ENCODE measurements around the gene RGP1.

The RGP1 gene

GRCh38 chr9:35743880-35744518 is 5.1 kb upstream of the RGP1 start:
- no peak for DNase-seq (ENCODE audit: low read depth)

GRCh38 chr9:35745569-35745968 is 3.5 kb upstream of the RGP1 start:
- DNase-seq (ENCODE audit: low read depth) = no peak

DNA sequence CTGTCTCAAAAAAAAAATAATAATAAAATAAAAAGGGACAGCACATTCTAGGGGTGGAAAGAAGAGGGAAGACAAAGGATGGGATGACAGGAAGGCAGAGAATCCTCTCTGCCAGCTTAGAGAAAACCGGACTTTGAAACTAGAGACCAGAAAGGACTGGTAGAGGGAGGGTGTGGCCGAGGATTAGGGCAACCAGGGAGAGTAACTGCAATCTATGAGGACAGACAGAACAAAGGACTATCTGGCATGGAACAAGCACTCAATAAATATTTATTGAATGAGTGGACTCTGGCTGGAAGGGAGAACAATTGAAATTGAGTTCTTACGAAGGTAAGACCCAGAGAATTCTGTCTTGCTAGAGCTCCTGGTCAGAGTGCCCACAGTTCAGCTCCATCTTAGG is 2.5 kb upstream of the RGP1 start:
- no peak for DNase-seq (ENCODE audit: low read depth)

DNA sequence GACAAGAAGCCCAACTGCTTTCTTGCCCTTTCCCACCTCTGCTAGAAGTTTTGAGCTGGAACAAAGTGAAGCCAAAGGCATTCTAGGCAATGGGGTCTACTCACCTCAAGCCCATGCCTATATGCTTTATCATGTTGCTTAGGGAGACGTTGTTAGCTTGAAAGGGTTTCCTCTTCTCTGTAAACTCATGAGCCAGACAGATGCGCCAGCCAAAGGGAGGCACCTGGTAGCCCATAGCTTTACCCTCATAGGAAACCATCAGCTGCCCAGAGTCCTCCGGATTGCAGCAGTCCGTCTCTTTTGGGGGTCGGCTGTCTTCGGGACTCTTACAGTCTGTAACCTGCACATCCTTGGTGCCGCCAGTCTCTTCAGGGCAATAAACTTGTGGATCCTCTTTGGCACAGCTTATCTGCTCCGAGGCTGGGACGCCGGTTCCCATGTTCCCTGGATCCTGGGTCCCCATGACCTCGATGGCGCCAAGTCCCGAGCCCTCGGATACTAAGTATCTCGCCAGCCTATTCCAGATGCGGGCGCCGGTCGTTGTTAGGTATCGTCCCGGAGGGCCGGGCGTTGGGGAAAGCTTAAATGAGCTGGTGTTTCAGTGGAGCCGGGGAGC is 737 bp upstream of the RGP1 start:
- no peak for DNase-seq (ENCODE audit: low read depth)

DNA sequence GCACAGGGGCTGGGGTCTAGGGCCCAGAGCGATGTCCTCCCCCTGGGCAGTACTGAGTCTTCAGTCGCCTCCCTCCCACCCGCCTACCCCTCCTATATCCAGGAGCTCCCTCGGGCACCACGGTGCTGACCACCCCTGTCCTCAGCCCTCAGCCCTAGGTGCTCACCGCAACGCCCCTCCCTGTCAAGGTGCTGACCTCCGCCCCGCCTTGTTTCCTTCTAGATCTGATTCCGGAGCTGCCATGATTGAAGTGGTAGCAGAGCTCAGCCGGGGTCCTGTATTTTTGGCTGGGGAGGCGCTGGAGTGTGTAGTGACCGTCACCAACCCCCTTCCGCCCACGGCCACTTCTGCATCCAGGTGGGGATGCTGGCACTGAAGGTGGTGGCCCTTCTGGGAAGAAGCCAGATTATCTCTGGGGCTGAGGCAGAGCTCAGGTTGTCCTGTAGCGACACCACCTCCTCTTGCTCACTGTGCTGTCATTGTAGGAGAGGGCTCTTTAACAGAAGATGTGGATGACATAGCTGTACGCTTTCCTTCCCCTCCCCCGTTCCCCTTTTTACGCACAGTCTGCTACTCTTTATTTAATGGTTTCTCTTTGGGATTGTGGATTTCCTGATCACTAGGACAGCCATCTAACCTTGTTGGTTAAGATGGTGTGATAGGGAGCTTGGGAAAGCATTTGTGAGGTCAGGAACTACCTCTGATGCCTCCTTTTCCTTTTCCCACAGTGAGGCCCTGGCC is 598 bp downstream of the RGP1 start:
- no peak for DNase-seq (ENCODE audit: low read depth)

- DNase-seq (ENCODE audit: low read depth) = no peak
These were observed 1.1 kb downstream of the RGP1 start for GRCh38 chr9:35750256-35750531.

GRCh38 chr9:35753466-35753865 is 4.4 kb downstream of the RGP1 start:
- no peak for DNase-seq (ENCODE audit: low read depth)

- no peak for DNase-seq (ENCODE audit: low read depth)
These were observed 5.2 kb downstream of the RGP1 start, which contains the start of gene MSMP for GRCh38 chr9:35754264-35754663. TSS of gene MSMP (minus strand) at chr9:35754276. CDS start at chr9:35754129, 147 bp downstream.

GRCh38 chr9:35755071-35755470 is 6.0 kb downstream of the RGP1 start:
- DNase-seq (ENCODE audit: low read depth) = no peak

DNA sequence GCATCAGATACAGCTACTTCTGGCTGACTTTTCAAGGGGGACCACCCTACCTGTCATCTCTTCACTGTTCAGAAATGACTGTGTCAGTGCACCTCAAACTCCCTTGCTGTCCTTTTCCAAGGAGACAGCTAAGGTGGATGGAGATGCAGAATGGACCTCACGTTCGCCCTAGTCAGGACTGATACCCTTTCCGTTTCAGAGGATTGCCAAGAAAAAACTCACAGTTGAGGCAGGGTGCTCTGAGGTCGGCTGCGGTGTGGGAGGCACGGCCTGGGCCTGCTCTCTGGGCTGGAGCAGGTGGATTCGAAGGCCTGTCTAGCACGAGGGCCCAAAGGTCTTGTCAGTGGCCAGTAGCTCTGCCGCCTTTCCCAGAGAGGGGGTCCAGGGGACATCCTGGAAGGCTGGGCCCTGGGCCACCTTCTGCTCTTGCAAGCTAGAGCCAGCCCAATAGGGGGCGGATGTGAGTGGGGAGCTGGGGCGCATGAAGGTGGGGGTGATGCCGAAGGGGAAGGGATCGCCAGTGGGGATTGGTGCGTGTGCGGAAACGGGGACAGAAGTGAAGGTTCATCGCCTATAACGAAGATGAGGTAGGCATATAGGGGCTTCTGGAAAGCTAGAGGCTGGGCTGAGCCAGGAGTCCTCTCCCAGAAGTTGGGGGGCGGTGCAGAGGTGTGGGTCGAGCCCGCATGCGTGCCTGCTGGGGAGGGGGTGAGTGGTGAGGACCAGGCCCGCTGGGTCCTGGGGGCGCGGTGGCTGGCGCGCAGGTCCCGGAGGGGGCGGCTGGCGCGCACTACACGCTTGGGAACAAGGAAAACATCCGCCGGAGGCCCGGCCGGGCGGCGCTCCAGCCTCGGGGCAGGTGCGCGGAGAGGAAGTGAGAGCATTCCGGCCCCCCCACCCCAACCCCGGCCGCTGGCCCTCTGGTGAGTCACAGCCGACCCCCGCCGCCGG is 7.5 kb downstream of the RGP1 start:
- DNase-seq (ENCODE audit: low read depth) = no peak

DNA sequence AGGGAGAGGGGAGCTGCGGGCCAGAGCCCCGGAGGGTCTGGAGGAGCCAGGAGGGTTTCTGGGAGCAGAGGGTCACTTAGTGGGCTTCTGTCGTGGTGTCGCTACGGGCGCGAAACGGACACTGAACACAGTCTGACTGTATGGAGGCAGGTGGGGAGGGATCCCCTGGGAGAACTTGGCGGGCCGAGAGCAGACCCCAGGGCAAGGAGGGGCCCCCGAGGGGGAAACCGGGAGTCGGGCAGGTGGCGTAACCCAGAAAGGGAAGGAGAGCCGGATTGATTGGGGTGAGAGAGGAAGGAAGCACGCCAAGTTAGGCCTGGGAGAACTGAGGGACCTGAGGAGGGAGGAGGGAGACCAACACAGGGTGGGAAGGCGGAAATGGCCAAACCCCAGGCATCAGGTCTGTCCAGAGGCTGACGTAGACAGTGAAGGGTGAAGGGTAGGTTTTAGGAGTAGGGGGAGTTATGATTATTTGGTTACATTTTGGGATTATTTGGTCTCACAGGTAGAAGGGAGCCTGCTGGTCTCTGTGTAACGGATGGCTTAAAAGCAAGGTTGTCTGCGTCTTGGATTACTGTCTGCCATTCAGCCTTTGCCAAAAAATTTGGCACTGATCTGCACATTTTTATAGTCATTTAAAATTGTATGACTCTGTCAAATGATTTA is 8.3 kb downstream of the RGP1 start:
- no peak for DNase-seq (ENCODE audit: low read depth)

DNA sequence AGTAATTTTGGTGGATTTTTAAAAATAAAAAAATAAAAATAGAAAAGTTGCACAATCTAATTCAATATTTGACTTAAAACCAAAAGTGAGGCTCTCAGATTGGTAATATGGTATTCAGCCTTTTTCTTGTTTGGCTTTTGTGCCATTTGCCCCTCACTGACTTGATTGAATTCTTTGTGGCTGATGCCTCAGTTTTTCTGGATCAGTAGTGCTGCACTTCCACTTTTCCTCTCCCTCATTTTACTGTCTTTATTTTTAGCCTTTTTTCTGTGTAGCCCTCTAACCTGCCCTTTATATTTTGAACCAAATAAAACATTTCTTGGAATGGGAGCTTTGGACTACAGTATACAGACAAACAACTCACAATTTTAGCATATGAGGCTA is 8.8 kb downstream of the RGP1 start:
- no peak for DNase-seq (ENCODE audit: low read depth)

GRCh38 chr9:35758475-35759050 is 9.5 kb downstream of the RGP1 start:
- no peak for DNase-seq (ENCODE audit: low read depth)

DNA sequence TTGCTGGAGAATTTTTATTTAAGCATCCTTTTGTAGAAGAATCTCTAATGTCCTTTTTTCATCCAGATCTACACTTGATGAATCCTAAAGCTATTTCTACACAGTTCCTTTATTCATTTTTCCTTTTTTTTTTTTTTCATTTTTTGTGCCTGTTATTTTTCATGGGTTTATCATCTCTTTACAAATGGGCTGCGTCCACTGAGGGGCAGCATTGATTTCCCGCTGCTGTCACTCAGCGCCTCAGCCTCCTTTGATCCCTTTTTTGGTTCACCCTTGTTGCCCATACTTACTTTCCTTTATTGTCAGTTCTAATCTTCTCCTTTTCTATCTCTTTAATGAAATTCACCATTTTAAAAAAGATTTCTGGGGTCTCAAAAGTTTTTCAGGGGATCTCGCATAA is 10.7 kb downstream of the RGP1 start:
- no peak for DNase-seq (ENCODE audit: low read depth)

DNA sequence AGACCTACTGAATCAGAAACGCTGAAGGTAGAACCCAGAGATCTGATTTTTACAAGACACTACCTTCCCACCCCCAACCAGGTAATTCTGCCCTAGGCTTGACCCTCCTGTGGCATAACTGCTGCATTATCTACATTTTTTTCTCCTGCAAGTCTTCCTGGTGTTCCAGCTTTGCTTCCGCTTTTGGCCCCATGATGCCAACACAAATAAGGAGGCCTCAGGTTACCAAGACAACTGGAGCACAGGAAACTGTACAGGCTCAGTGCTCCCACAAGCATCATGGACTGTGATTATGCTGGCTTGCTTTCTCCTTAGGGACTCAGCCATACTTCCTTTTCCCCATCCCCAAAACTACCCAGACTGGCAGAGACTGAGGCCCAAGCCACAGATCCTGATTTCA is 11.6 kb downstream of the RGP1 start:
- DNase-seq (ENCODE audit: low read depth) = peak; percentile 41

DNA sequence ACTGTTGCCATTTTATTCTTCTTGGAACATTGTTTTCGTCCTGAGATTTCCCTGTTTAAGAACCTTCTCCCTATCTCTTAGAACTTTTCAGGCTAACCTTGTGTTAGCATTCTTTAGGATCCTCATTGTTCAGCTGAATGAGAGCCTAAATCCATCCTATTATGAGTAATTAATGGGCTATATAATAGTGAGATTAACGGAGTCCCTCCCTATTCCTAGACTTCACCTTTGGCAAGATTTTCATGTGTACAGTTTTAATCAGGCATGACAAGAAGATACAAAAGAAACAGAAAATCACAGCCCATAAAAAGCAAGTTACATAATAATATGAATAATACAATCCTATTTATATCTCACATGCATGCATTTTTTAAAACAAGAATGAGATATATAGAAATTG is 14.1 kb downstream of the RGP1 start:
- DNase-seq (ENCODE audit: low read depth) = no peak

- DNase-seq (ENCODE audit: low read depth) = no peak
These were observed 14.7 kb downstream of the RGP1 start for GRCh38 chr9:35763803-35764202.

DNA sequence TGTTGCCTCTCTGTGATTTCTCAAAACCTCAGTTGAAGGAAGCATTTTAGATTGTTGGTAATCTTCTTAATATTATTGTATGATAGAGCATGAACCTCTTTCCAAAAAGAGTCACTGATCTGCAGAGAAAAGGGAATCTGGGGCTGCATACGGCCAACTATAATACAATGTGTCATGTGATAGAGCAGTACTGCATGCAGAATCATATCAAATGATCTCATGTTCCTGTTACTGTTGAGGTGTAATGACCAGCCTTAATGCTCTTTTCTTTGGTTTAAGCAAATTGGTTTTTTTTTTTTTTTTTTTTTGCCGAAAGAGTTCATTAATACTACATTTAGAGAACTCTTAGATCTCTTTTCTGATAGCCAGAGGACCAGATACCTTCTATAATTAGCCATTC is 17.9 kb downstream of the RGP1 start:
- DNase-seq (ENCODE audit: low read depth) = no peak

GRCh38 chr9:35767458-35767857 is 18.4 kb downstream of the RGP1 start:
- no peak for DNase-seq (ENCODE audit: low read depth)

- no peak for DNase-seq (ENCODE audit: low read depth)
These were observed 20.7 kb downstream of the RGP1 start for GRCh38 chr9:35769763-35770162.

- no peak for DNase-seq (ENCODE audit: low read depth)
These were observed 22.0 kb downstream of the RGP1 start for GRCh38 chr9:35771075-35771433.

DNA sequence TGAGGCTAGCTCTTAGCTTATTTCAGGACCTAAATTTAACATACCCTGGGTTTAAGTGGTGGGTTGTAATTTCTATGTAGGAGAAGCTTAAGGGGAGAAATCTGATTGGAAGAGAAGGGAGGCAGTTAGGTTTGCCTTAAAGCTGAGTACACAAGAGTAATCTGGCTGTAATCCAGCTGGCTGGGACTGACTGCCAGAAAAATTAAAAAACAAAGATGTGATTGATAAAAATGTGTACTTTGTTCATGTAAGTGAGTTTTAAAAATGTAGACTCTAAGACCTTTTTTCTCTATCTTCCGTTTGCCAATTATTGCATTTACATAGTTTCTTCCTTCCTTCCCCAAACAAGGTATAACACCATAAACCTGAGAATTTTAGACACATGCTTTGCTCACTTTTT is 22.4 kb downstream of the RGP1 start:
- no peak for DNase-seq (ENCODE audit: low read depth)
